Stimulated activated CD8-positive, alpha-beta memory T cell treated with anti-CD3 and anti-CD28 coated beads, Interleukin-7, amount 100 ng/mL, for 48 hours (primary cell): ENCODE results near the gene HIC1.

Experiments used
- DNase-seq, 2 donors: peaks; one replicate each; pipeline ENCODE4 v3.0.0-alpha.2; 2020; ENCODE audit warnings: low read depth in 1 of 2; ENCODE audit errors: extremely low read depth in 1 of 2

HIC1 gene

GRCh38 chr17:2042933-2043332 is 12.0 kb upstream of the HIC1 start:
- DNase-seq, result no peak

- no peak for DNase-seq
Measured at GRCh38 chr17:2043785-2044184, 11.1 kb upstream of the HIC1 start.

- no peak for DNase-seq
Measured at GRCh38 chr17:2044263-2044894, 10.5 kb upstream of the HIC1 start.

- no peak for DNase-seq
Measured at GRCh38 chr17:2047590-2047989, 7.3 kb upstream of the HIC1 start.

- no peak for DNase-seq
Measured at GRCh38 chr17:2048805-2049204, 6.1 kb upstream of the HIC1 start.

GRCh38 chr17:2049333-2050299 is 5.3 kb upstream of the HIC1 start:
- peak; percentile 77 to 79 for DNase-seq

GRCh38 chr17:2050300-2051060 is 4.4 kb upstream of the HIC1 start:
- no peak for DNase-seq

GRCh38 chr17:2051061-2051932 is 3.6 kb upstream of the HIC1 start:
- DNase-seq, result no peak

GRCh38 chr17:2051933-2052559 is 2.9 kb upstream of the HIC1 start:
- DNase-seq, result no peak

GRCh38 chr17:2053380-2054261 is 1.3 kb upstream of the HIC1 start:
- peak; percentile 71 to 76 for DNase-seq

GRCh38 chr17:2054262-2054511 is 716 bp upstream of the HIC1 start:
- no peak for DNase-seq

- DNase-seq, result no peak
Measured at GRCh38 chr17:2055292-2056205, 646 bp downstream of the HIC1 start.

- DNase-seq, result no peak
Measured at GRCh38 chr17:2056206-2057174, 1.6 kb downstream of the HIC1 start.

- DNase-seq, result no peak
Measured at GRCh38 chr17:2057175-2057759, 2.4 kb downstream of the HIC1 start.

- DNase-seq, result no peak
Measured at GRCh38 chr17:2057760-2058585, 3.1 kb downstream of the HIC1 start.
